ENCODE data around the gene GPRC5A.

GRCh38 chr12:12872934-12873275 lies 18.5 kb upstream of the GPRC5A start:
- TF ChIP-seq CTCF (IDR thresholded peaks at IDR 0.05) (no peak), POLR2A (IDR thresholded peaks at IDR 0.05) (no peak)
